ENCODE results near the gene PTPRM. TPM values are rescaled to one million over a fixed set of nuclear protein-coding genes. Genes with fewer than 3 reads are reported as not detected.

The PTPRM gene
- total and polyA plus RNA-seq, 2 of the 8 experiments (the other 6 are each of a cell fraction or from before 2014, with no cell fraction given) = 4.1 to 7.0 TPM

DNA sequence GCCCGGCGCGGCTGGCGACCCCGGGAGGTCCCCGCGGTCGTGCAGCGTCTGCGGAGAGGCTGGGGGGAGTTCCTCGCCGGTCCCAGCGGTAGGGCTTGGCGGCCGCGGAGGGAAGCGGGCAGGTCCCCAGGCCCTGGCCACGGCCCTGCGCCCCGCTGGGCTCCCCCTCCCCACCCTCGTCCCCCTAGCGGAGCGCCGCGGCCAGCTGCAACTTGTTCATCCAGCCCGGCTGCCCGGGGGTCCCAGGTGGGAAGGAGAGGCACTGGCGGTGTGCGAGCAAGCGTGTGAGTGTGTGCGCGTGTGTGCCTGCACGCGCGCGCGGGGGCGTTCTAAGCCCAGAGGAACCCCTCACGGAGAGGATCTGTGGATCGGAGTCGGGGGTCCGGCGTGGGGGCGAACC lies 1.3 kb downstream of the PTPRM start (continued):
- TF ChIP-seq EGR1 (IDR thresholded peaks at IDR 0.05; ENCODE audit: borderline replicate concordance, low read depth, low read length) (peak; percentile 51; the same call in 1 of the 2 replicates), GTF2F1 (IDR thresholded peaks at IDR 0.05; ENCODE audit: borderline replicate concordance, low read depth, low read length) (no peak)
- TF ChIP-seq, protein P1, sequence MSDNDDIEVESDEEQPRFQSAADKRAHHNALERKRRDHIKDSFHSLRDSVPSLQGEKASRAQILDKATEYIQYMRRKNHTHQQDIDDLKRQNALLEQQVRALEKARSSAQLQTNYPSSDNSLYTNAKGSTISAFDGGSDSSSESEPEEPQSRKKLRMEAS (IDR thresholded peaks at IDR 0.05) = peak; percentile 21; the same call in 1 of the 2 replicates
- TF ChIP-seq, protein P2, sequence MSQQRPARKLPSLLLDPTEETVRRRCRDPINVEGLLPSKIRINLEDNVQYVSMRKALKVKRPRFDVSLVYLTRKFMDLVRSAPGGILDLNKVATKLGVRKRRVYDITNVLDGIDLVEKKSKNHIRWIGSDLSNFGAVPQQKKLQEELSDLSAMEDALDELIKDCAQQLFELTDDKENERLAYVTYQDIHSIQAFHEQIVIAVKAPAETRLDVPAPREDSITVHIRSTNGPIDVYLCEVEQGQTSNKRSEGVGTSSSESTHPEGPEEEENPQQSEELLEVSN (IDR thresholded peaks at IDR 0.05) = no peak
